Astrocyte of the hippocampus (primary cell): Measurements from ENCODE around the gene PIK3R3.
"Not testable (repeated sequence)": the region's sequence is repeated elsewhere in the genome, so short reads cannot be mapped to it uniquely, and the experiment has no call there.

Source experiments
- DNase-seq: peaks from one replicate; pipeline ENCODE4 v3.0.0; 2011; ENCODE audit warnings: low read depth, low spot score

The PIK3R3 gene

DNA sequence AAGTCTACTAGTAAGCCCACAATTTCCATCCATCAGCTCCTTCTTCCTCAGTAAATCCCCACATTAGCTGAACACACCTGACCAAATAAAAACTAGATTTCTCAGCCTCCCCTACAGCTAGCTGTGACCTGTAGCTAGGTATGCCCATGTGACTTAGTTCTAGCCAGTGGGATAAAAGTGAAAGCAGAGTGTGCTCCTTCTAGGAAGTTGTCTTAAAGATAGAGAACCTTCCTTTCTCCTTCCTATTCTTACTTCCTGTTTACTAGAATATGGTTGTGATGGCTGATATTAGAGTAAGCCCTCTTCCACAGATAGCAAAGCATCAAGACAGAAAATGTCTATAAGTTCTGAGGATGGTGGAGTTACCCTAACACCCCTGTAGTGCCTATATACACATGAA lies 67.0 kb downstream of the PIK3R3 start:
- no peak for DNase-seq

DNA sequence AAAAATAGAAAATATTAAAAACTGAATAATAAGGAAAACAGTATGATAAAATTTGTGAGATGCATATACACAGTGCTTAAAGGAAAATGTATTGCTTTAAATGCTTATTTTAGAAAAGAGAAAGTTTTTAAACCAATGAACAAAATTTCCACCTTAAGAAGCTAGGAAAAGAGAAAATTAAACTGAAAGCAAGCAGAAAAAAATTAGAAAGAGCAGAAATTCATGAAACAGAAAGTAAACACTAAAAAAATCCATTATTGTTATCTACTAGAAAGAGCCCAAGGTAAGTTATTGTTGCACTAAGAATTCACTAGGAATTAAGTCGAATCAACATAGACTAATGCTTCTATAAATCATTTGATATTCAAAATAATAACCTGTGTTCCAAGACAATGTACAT lies 67.7 kb downstream of the PIK3R3 start:
- DNase-seq, result no peak

DNA sequence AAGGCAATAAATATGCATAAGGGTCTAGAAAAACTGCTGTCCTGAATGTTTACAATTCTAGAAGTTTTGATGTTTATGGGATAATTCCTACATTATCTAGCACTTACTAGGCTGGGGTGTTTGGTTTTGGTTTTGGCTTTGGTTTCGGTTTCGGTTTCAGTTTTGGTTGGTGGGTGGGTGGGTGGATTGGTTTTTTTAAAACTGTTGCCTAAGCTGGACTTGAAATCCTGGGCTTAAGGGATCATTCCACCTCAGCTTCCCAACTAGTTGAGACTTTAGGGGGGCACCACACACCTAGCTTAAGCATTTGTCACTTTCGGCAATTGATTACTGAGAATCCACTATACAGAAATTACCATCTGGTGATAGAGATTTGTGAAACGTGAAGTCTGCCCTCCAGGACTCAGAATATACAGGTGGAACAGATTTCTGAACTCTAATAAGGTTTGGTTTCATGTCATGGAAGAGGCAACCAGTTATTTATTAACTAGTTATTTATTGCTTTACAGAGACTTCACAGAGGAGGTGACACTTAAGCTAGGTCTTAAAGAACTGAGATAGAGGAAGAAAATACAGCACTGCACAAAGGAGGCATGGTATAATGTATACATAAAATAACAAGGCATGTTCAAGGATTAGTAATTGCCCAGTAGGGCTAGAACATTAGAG lies 69.6 kb downstream of the PIK3R3 start:
- peak; percentile 35 for DNase-seq

DNA sequence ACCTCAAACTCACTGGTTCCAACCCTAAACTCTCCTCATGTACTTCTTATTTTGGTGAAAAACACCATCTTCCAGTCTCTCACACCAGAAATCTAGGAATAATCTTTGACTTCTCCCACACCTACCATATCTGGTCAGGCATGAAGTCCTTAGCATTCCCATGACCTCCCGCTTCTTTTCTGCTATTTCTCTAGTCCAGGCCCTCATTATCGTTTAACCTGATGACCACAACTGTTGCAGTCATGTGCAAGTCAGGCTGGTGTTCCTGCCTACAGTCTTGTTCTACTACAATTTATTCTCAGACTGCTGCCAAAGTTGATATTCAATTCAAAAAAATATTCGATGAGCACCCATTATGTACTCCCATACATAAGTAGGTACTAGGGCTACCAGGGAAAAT lies 71.3 kb downstream of the PIK3R3 start:
- DNase-seq, result no peak

DNA sequence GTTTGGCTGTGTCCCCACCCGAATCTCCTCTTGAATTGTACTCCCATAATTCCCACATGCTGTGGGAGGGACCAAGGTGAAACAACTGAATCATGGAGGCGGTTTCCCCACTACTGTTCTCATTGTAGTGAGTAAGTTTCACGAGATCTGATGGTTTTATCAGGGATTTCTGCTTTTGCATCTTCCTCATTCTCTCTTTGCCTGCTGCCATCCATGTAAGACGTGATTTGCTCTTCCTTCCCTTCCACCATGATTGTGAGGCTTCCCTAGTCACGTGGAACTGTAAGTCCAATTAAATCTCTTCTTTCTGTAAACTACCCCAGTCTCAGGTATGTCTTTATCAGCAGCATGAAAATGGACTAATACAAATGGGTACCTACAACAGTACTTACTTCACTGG lies 73.5 kb downstream of the PIK3R3 start:
- DNase-seq, result no peak

DNA sequence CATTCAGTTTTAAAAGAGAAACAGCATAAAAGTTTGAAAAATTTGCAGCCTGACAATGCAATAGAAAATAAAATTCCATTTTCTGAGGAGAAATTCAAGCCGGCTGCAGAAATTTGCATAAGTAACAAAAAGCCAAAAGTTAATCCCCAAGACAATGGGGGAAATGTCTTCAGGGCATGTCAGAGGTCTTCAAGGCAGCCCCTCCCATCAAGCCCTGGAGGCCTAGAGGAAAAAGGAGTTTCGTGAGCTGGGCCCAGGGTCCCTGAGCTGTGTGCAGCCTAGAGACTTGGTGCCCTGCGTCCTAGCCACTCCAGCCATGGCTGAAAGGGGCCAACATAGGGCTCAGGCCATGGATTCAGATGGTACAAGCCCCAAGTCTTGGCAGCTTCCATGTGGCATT lies 74.6 kb downstream of the PIK3R3 start:
- DNase-seq, result no peak

DNA sequence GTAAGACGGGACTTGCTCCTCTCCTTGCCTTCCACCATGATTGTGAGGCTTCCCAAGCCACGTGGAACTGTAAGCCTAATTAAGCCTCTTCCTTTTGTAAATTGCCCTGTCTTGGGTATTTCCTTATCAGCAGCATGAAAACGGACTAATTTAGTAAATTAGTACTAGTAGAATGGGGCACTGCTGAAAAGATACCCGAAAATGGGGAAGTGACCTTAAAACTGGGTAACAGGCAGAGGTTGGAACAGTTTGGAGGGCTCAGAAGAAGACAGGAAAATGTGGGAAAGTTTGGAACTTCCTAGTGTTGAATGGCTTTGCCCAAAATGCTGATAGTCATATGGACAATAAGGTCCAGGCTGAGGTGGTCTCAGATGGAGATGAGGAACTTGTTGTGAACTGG lies 75.2 kb downstream of the PIK3R3 start:
- DNase-seq, result not testable (repeated sequence)

DNA sequence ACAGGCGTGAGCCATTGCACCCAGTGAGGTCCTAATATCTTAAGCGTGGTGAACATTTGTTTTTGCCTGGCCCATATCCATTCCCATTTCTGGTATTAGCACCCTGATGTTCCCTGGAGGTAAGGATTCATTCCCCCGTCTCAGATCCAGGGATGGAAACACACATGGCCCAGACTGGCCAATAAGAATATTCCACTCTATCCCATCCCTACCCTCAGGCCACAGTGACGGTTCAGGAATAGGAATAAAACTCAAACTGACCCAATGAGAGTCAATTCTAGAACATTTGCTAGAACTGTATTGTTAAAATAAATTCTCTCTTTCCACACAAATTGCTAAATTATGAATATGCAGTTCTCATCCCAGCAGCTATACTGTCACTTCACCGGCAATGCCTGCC lies 76.1 kb downstream of the PIK3R3 start:
- no peak for DNase-seq

DNA sequence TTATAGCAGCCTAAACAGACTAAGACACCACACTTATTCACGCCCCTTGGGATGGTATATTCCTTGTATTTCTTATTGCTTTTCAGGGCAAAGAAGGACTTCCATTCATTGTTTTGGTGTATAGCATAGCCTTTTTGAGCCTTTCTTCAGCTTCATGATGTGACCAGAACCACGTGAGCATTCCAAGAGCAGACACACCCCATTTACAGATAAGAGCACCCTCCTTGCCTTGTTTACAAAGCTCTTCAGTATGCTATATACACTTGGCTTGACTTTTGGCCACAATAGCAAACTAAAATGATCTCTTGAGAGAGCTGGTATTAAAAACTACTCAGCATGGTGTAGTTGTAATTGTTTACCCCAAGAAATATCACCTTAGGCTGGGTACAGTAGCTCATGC lies 78.7 kb downstream of the PIK3R3 start:
- no peak for DNase-seq

DNA sequence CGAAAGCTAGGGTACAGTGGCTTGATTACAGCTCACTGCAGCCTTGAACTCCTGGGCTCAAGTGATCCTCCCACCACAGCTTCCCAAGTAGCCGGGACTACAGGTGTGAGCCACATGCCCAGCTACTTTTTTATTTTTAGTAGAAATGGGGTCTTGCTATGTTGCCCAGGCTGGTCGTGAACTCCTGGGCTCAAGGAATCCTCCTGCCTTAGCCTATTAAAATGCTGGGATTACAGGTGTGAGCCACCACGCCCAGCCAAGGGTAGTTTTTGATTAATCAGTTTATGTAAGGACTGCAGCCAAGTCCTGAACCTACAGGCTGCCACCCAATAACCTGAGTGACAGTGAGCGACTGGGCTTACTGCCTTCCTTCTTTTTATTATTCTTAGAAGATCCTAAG lies 88.3 kb downstream of the PIK3R3 start:
- no peak for DNase-seq

DNA sequence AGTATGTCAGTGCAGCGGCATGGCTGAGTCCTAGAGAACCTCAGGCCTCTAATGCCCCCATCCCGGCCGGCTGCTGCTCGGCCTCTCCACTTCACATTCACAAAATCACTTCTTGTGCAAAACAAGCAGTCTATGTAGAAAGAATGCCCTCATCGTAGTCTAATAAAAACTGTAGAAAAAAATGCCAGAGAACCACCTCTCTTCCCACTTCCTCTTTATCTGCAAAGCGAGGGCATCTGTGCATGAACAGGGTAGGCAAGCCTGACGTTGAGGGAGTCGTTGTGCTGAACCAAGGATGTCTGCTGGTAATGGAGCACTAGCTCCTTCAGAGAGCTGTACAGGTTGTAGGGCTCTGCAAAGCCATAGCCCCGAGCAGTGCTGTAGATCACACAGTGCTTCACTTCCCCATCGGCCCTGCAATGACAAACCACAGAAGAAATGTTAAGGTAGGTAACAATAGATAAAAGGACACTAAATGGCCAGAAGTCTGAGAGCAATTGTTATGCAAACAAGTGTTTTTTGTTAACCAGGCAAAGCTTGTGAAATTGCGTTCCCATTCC lies 88.9 kb downstream of the PIK3R3 start:
- peak; percentile 19 for DNase-seq

DNA sequence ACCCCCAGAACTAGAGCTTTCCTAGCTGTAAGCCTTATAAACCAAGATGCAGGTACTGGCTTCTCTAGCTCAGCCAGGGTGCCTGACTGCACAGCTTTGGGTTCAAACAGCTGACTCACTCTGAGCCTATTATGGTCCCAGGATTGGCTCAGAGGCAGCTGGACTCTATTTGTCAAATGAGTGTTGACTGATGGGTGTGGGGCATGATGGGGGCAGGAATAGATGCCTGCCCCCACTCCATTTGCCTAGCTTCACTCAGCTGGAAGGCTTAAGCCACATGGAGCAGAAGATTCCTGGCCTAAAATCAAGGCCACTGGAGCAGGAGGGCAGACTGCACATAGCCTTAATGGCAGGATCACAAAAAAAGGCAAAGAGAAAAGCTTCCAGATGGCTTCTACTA lies 90.5 kb downstream of the PIK3R3 start:
- DNase-seq, result peak; percentile 52

DNA sequence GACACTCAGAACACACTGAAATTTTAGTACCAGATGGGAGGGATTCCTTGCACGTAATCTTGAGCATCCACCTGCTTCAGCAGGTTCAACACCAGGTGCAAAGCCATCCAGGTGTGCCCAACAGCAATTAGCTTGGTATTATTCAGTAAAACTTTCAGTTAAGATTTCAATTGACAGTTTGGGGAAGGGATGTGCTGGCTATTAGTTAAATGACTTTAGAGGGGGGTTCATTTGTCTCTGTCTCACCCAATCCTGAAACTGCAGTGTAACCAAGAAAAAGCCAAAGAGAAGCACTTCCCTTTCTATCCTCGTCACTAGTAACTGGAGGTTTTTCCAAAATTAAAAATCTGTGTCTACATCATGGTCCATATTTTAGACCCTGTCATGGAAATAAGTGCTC lies 90.9 kb downstream of the PIK3R3 start:
- DNase-seq, result no peak

DNA sequence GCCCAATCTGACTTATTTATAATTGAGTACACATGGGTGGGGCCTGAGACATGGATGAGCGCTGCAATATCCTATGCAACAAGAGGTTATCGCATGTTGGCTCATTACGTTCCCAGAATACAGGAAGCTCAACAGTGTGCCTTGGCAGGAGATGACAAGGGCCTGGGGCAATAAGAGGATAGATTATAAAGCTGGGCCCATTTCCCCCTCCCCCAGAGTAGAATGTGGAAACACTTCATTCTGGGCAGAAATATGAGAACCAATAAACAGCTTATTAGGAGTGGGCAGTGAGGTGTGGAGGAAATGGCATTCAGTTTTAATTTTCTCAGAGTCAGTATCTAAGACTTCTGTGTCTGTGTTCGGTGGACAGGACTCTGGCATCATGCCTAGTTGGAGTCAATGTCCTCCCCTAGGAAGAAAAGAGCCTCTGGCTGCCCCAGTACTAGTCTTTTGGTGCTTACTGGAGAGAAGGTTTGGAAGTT lies 92.8 kb downstream of the PIK3R3 start:
- DNase-seq, result peak; percentile 62

DNA sequence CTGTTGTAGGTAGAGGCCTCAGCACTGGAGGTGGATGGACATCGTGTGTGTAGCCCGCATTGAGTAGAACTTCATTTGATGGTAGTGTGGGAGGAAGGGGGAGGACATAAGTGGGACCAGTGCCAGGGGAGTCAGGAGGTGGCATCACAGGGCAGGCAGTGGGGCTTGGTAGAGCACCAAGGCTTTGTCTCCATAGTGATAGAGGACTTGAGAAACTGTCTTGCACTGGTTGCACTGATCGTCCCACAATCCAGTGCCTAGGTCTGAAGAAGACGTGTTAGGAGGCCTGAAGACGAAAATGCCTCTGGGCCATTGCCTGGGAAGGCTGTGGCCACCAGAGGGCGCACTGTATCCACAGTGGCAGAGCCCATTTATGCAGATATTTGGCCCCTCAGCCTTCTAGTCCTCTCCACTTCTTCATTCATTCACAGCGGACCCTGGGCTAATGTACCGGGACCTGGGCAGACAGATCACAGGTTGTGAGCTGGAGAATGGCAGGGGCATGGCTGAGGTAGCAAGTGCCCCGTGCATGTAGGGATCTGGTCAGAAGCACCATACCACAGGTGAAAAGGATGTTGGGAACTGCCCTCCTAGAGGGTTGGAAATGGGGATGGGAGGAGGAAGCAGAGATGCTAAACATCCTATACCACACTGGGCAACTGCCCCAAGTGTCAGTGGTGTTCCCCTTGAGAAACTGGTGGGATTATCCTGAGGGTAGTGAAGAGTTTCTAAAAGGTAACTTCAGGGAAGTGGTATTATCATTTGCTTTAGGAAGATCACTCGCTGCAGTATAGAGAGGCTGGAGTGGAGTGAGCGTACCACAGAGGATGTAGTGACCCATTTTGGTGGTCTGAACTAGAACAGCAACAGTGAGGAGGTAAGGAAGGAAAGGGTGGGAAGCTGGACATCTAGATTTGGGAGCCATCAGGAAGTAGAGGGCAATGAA lies 95.3 kb downstream of the PIK3R3 start:
- peak; percentile 92 for DNase-seq

DNA sequence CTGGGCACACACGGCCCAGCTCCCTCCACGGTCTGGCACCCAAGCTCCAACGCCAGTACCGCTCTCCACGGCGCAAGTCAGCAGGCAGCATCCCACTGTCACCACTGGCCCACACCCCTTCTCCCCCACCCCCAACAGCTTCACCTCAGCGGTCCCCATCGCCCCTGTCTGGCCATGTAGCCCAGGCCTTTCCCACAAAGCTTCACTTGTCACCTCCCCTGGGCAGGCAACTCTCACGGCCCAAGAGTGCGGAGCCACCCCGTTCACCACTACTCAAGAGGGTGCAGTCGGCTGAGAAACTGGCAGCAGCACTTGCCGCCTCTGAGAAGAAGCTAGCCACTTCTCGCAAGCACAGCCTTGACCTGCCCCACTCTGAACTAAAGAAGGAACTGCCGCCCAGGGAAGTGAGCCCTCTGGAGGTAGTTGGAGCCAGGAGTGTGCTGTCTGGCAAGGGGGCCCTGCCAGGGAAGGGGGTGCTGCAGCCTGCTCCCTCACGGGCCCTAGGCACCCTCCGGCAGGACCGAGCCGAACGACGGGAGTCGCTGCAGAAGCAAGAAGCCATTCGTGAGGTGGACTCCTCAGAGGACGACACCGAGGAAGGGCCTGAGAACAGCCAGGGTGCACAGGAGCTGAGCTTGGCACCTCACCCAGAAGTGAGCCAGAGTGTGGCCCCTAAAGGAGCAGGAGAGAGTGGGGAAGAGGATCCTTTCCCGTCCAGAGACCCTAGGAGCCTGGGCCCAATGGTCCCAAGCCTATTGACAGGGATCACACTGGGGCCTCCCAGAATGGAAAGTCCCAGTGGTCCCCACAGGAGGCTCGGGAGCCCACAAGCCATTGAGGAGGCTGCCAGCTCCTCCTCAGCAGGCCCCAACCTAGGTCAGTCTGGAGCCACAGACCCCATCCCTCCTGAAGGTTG lies 97.6 kb downstream of the PIK3R3 start:
- no peak for DNase-seq

DNA sequence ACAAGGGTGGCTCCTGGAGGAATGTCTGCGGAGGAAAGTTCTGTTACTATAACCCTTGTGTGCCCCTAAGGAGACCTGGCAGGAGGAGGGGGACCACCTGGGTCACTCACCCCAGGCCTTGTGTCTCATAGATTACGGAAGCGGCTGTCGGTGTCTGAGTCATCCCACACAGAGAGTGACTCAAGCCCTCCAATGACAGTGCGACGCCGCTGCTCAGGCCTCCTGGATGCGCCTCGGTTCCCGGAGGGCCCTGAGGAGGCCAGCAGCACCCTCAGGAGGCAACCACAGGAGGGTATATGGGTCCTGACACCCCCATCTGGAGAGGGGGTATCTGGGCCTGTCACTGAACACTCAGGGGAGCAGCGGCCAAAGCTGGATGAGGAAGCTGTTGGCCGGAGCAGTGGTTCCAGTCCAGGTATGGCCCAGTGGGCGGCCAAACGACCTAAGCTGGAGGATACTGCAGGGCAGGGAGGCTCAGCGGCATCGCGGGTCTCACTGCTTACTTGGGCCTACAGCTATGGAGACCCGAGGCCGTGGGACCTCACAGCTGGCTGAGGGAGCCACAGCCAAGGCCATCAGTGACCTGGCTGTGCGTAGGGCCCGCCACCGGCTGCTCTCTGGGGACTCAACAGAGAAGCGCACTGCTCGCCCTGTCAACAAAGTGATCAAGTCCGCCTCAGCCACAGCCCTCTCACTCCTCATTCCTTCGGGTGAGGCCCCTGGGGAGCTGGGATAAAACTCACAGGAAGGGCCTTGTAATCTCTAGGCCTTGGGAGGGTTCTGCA lies 101.4 kb downstream of the PIK3R3 start:
- DNase-seq, result peak; percentile 53

DNA sequence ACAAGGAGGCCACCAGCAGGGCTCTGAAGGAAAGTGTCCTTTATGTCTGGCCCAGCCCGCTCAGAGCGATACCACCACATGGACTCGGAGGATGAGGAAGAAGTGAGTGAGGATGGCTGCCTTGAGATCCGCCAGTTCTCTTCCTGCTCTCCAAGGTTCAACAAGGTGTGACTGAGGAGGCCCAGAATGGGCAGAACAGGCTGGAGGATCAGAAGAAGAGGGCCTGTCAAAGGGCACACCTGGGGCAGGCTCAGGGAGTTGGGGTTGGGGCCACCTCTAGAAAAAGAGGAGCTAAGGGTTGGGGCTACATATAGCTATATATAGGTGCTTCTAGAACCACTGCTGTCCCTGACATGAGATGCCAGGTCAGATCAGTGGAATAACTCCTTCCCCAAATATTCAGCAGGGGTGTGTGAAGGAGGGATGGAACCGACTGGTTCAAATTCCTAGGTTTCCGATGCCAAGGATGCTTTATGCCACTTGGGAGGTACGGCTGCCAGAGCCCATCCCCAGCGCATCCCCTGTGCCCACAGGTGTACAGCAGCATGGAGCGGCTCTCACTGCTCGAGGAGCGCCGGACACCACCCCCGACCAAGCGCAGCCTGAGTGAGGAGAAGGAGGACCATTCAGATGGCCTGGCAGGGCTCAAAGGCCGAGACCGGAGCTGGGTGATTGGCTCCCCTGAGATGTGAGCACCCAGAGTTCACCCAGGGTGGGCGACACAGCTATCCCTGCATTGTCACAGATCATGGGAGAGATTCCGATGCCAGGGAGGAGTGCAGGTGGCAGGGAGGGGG lies 102.2 kb downstream of the PIK3R3 start:
- DNase-seq, result no peak

DNA sequence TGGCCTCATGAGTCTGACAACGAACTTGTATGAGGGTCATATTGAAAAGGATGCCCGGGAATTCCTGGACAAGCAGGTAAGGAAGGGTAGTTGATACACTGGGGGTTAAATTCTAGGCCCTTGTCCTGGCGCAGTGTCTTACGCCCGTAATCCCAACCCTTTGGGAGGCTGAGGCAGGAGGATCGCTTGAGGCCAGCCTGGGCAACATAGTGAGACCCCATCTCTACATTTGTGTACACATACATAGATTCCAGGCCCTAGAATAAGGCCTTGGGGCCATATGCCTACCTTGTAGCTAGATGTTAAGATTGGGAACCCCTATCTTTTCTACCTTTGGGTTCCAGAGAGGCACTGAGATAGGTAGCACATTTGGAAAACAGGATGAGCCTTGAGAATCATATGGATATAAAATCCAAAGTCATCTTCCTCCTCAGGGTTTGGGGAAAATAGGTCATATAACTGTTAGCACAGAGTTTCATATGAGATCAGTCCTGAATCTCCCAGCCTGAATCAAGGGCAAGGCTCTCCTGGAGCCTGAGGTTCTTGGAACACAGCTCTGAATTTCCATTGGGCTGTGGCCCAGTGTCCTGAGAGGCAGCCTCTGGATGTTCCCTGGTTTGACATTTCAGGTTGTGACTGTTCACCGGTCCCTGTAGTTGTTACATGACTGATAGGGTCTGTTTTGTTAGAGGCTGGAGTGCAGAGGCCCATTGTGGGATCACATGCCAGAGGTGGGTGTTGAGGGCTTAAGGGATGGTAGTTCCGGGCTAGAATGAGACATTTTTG lies 104.4 kb downstream of the PIK3R3 start:
- DNase-seq, result no peak
